Measurements from ENCODE around the gene DMRT2.

The DMRT2 gene

GRCh38 chr9:1096155-1096964 is 46.2 kb downstream of the DMRT2 start:
- no peak for DNase-seq

GRCh38 chr9:1098551-1098950 is 48.4 kb downstream of the DMRT2 start:
- DNase-seq = no peak

GRCh38 chr9:1100201-1100600 is 50.0 kb downstream of the DMRT2 start:
- no peak for DNase-seq

GRCh38 chr9:1100945-1101344 is 50.8 kb downstream of the DMRT2 start:
- no peak for DNase-seq

- DNase-seq = no peak
Measured at GRCh38 chr9:1101846-1102641, 51.9 kb downstream of the DMRT2 start.

- DNase-seq = no peak
Measured at GRCh38 chr9:1102642-1102970, 52.4 kb downstream of the DMRT2 start.
